ENCODE results near the gene GBE1.

Gene GBE1

GRCh38 chr3:81624756-81625155 lies 136.7 kb downstream of the GBE1 start:
- no peak overlapping the region for H3K27ac Mint-ChIP-seq
- no peaks in the 10 kb centered on the region for H3K9me3 Mint-ChIP-seq
- H3K4me1 Mint-ChIP-seq: no peaks in the 10 kb centered on the region
- no peaks in the 10 kb centered on the region for H3K27me3 Mint-ChIP-seq
- no peak overlapping the region for H3K4me3 Mint-ChIP-seq
- H3K36me3 Mint-ChIP-seq: peaks cover under 1% of the 10 kb centered on the region

GRCh38 chr3:81622395-81622794 lies 139.1 kb downstream of the GBE1 start:
- no peaks in the 10 kb centered on the region for H3K4me1 Mint-ChIP-seq
- H3K27me3 Mint-ChIP-seq: no peaks in the 10 kb centered on the region
- no peaks in the 10 kb centered on the region for H3K9me3 Mint-ChIP-seq
- no peak overlapping the region for H3K4me3 Mint-ChIP-seq
- H3K27ac Mint-ChIP-seq: no peak overlapping the region
- no peaks in the 10 kb centered on the region for H3K36me3 Mint-ChIP-seq

- Mint-ChIP-seq H3K27me3 (no peaks in the 10 kb centered on the region), H3K4me3 (no peak overlapping the region), H3K4me1 (no peaks in the 10 kb centered on the region)
Observed at GRCh38 chr3:81621277-81621676, 140.2 kb downstream of the GBE1 start.

GRCh38 chr3:81620849-81621248 lies 140.6 kb downstream of the GBE1 start:
- H3K36me3 Mint-ChIP-seq: no peaks in the 10 kb centered on the region
- no peak overlapping the region for H3K27ac Mint-ChIP-seq
- no peak overlapping the region for H3K4me3 Mint-ChIP-seq
- H3K9me3 Mint-ChIP-seq: no peaks in the 10 kb centered on the region
- no peaks in the 10 kb centered on the region for H3K4me1 Mint-ChIP-seq
- H3K27me3 Mint-ChIP-seq: no peaks in the 10 kb centered on the region

More at GRCh38 chr3:81621277-81621676, 140.2 kb downstream of the GBE1 start:
- Mint-ChIP-seq H3K36me3 (no peaks in the 10 kb centered on the region), H3K9me3 (no peaks in the 10 kb centered on the region), H3K27ac (no peak overlapping the region)

GRCh38 chr3:81612768-81613167 lies 148.7 kb downstream of the GBE1 start:
- no peaks in the 10 kb centered on the region for H3K9me3 Mint-ChIP-seq
- H3K27me3 Mint-ChIP-seq: no peaks in the 10 kb centered on the region
- H3K4me3 Mint-ChIP-seq: no peak overlapping the region
- H3K4me1 Mint-ChIP-seq: no peaks in the 10 kb centered on the region
- H3K27ac Mint-ChIP-seq: no peak overlapping the region
- peaks cover 6% of the 10 kb centered on the region for H3K36me3 Mint-ChIP-seq

GRCh38 chr3:81602781-81603180 lies 158.7 kb downstream of the GBE1 start:
- no peak overlapping the region for H3K4me3 Mint-ChIP-seq
- no peaks in the 10 kb centered on the region for H3K27me3 Mint-ChIP-seq
- no peaks in the 10 kb centered on the region for H3K4me1 Mint-ChIP-seq
- no peak overlapping the region for H3K27ac Mint-ChIP-seq
- H3K36me3 Mint-ChIP-seq: no peaks in the 10 kb centered on the region
- H3K9me3 Mint-ChIP-seq: no peaks in the 10 kb centered on the region

- no peaks in the 10 kb centered on the region for H3K4me1 Mint-ChIP-seq
- no peaks in the 10 kb centered on the region for H3K9me3 Mint-ChIP-seq
- no peak overlapping the region for H3K27ac Mint-ChIP-seq
- no peaks in the 10 kb centered on the region for H3K27me3 Mint-ChIP-seq
- H3K4me3 Mint-ChIP-seq: no peak overlapping the region
- H3K36me3 Mint-ChIP-seq: no peaks in the 10 kb centered on the region
Observed at GRCh38 chr3:81601707-81602305, 159.6 kb downstream of the GBE1 start.

GRCh38 chr3:81592101-81592500 lies 169.3 kb downstream of the GBE1 start:
- no peaks in the 10 kb centered on the region for H3K4me1 Mint-ChIP-seq

GRCh38 chr3:81585937-81586336 lies 175.5 kb downstream of the GBE1 start:
- Mint-ChIP-seq H3K4me3 (no peak overlapping the region), H3K36me3 (peaks cover 3% of the 10 kb centered on the region), H3K4me1 (no peaks in the 10 kb centered on the region), H3K27ac (no peak overlapping the region), H3K27me3 (no peaks in the 10 kb centered on the region), H3K9me3 (no peaks in the 10 kb centered on the region)

More at GRCh38 chr3:81592101-81592500, 169.3 kb downstream of the GBE1 start:
- Mint-ChIP-seq H3K9me3 (no peaks in the 10 kb centered on the region), H3K27me3 (no peaks in the 10 kb centered on the region), H3K4me3 (no peak overlapping the region), H3K36me3 (peaks cover 12% of the 10 kb centered on the region), H3K27ac (no peak overlapping the region)

- Mint-ChIP-seq H3K4me3 (no peak overlapping the region), H3K36me3 (no peaks in the 10 kb centered on the region), H3K9me3 (no peaks in the 10 kb centered on the region), H3K27me3 (no peaks in the 10 kb centered on the region), H3K27ac (no peak overlapping the region), H3K4me1 (no peaks in the 10 kb centered on the region)
Observed at GRCh38 chr3:81585056-81585455, 176.4 kb downstream of the GBE1 start.

GRCh38 chr3:81581966-81582599 lies 179.4 kb downstream of the GBE1 start:
- no peaks in the 10 kb centered on the region for H3K4me1 Mint-ChIP-seq
- H3K27me3 Mint-ChIP-seq: no peaks in the 10 kb centered on the region
- H3K4me3 Mint-ChIP-seq: no peak overlapping the region
- H3K27ac Mint-ChIP-seq: no peak overlapping the region
- H3K9me3 Mint-ChIP-seq: no peaks in the 10 kb centered on the region
- H3K36me3 Mint-ChIP-seq: no peaks in the 10 kb centered on the region

GRCh38 chr3:81580355-81580754 lies 181.1 kb downstream of the GBE1 start:
- Mint-ChIP-seq H3K9me3 (no peaks in the 10 kb centered on the region), H3K27ac (no peak overlapping the region)

GRCh38 chr3:81579744-81580143 lies 181.7 kb downstream of the GBE1 start:
- Mint-ChIP-seq H3K27me3 (no peaks in the 10 kb centered on the region), H3K4me1 (no peaks in the 10 kb centered on the region), H3K27ac (no peak overlapping the region), H3K9me3 (no peaks in the 10 kb centered on the region), H3K36me3 (no peaks in the 10 kb centered on the region), H3K4me3 (no peak overlapping the region)

More at GRCh38 chr3:81580355-81580754, 181.1 kb downstream of the GBE1 start:
- Mint-ChIP-seq H3K27me3 (no peaks in the 10 kb centered on the region), H3K4me3 (no peak overlapping the region), H3K4me1 (no peaks in the 10 kb centered on the region), H3K36me3 (no peaks in the 10 kb centered on the region)

GRCh38 chr3:81572201-81572756 lies 189.2 kb downstream of the GBE1 start:
- Mint-ChIP-seq H3K27me3 (no peaks in the 10 kb centered on the region), H3K4me3 (no peak overlapping the region), H3K4me1 (peaks cover 4% of the 10 kb centered on the region), H3K36me3 (peaks cover 20% of the 10 kb centered on the region), H3K9me3 (no peaks in the 10 kb centered on the region), H3K27ac (no peak overlapping the region)

- no peak overlapping the region for H3K4me3 Mint-ChIP-seq
- no peaks in the 10 kb centered on the region for H3K27me3 Mint-ChIP-seq
- H3K9me3 Mint-ChIP-seq: peaks cover 13% of the 10 kb centered on the region
- peaks cover 39% of the 10 kb centered on the region for H3K36me3 Mint-ChIP-seq
- H3K4me1 Mint-ChIP-seq: peaks cover 4% of the 10 kb centered on the region
- H3K27ac Mint-ChIP-seq: no peak overlapping the region
Observed at GRCh38 chr3:81568378-81568777, 193.1 kb downstream of the GBE1 start.

- Mint-ChIP-seq H3K9me3 (peaks cover 13% of the 10 kb centered on the region), H3K4me3 (no peak overlapping the region), H3K36me3 (peaks cover 29% of the 10 kb centered on the region), H3K4me1 (no peaks in the 10 kb centered on the region), H3K27me3 (no peaks in the 10 kb centered on the region), H3K27ac (no peak overlapping the region)
Observed at GRCh38 chr3:81565041-81565440, 196.4 kb downstream of the GBE1 start.

Measured in activated naive CD4-positive, alpha-beta T cell treated with anti-CD3 and anti-CD28 coated beads, Interleukin-2, amount 50 U/mL, for 24 hours (primary cell).